AG04450 (cell line): ENCODE measurements around the gene ANKRD53. TPM values are rescaled to one million over a fixed set of nuclear protein-coding genes. Genes with fewer than 3 reads are reported as not detected.

Experiments used
- CTCF ChIA-PET: fragments of 300-600, 350-600 bp; formaldehyde crosslinking; extraction: SDS; loops from one replicate; lab custom pipeline; 2022; ENCODE audit warnings: antibody characterized with exemption, inconsistent platforms; lab: Charles Lee
- POLR2A ChIA-PET: fragments of 350-600 bp; formaldehyde crosslinking; extraction: SDS; loops from one replicate; lab custom pipeline; 2021; ENCODE audit warnings: antibody characterized with exemption, inconsistent platforms; lab: Yijun Ruan, JAX
- DNase-seq: peaks from one replicate; pipeline ENCODE4 v3.0.0-alpha.2; 2011; ENCODE audit warnings: low read depth, low spot score
- H3K27ac ChIP-seq: one replicate; pipeline ENCODE4 v1.5.1; 2012; ENCODE audit warnings: low read depth, low read length, control low read depth
- H3K27me3 ChIP-seq: one replicate; pipeline ENCODE4 v1.6.0; 2012; ENCODE audit warnings: low read length; ENCODE audit not compliant: control insufficient read depth, insufficient read depth
- H3K4me3 ChIP-seq: 2 replicates; pipeline ENCODE4 v1.5.1; 2011; ENCODE audit warnings: mild to moderate bottlenecking, low read depth, low read length, control low read depth
- H3K9me3 ChIP-seq: 2 replicates; pipeline ENCODE4 v1.5.1; 2012; ENCODE audit warnings: low read length; ENCODE audit not compliant: control insufficient read depth, insufficient read depth
- polyA plus RNA-seq: library from polyadenylated mRNA; depleted of rRNA; stranded (reverse); fragments of >200 nt; gene quantifications from 2 replicates; pipeline ENCODE4 v1.2.3, GENCODE V29; 2011
- TF ChIP-seq, protein P1 (sequence below): IDR thresholded peaks from 2 replicates; pipeline ENCODE4 v1.5.1; 2011; ENCODE audit warnings: low read depth, low read length, control low read depth, inconsistent platforms

ANKRD53 gene
- polyA plus RNA-seq, 1 experiment, result 0.72 TPM

DNA sequence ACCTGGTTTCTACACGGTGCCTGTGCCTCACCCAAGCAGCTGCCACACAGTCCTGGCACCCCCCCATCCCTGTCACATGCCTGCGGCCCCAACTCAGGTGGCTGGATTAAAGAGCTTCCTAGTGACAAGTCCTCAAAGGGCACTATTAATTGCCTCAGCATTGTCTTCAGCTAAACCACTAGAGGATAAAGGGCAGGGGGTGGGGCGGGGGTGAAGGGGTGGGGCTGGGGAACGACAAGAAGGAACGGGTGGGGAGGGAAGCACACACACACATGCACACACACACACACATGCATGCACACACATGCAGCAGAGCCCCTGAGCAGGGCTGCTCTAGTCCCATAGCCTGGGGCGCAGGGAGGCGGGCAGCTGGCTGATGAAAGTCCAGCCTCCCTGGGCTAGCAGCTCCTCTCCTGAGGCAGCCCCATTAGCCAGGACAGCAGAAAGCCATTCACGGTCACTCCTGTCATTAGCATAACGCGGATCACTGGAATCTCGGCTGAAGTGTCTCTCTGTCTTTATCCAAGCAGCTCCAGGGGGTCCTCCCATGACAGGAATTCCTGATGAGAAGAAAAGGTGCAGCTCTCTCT lies 23.6 kb downstream of the ANKRD53 start:
- ChIA-PET POLR2A (interaction anchor here (1.7 kb wide), 1 partner anchor 66 kb away, joined by 7 read pairs; the partner anchor contains the start of gene NAGK), CTCF (interaction anchor here (0.6 to 2.4 kb wide), 16 partner anchors 10 to 708 kb away, joined by 3 to 14 read pairs (median 4); partner anchors contain the start of gene NAGK)
- no peak for DNase-seq
- H3K9me3 ChIP-seq, result no peaks in the 10 kb centered on the region
- peaks cover 10% of the 10 kb centered on the region for H3K27me3 ChIP-seq
- H3K4me3 ChIP-seq, result no peak overlapping the region
- no peak overlapping the region for H3K27ac ChIP-seq
- TF ChIP-seq, protein P1, sequence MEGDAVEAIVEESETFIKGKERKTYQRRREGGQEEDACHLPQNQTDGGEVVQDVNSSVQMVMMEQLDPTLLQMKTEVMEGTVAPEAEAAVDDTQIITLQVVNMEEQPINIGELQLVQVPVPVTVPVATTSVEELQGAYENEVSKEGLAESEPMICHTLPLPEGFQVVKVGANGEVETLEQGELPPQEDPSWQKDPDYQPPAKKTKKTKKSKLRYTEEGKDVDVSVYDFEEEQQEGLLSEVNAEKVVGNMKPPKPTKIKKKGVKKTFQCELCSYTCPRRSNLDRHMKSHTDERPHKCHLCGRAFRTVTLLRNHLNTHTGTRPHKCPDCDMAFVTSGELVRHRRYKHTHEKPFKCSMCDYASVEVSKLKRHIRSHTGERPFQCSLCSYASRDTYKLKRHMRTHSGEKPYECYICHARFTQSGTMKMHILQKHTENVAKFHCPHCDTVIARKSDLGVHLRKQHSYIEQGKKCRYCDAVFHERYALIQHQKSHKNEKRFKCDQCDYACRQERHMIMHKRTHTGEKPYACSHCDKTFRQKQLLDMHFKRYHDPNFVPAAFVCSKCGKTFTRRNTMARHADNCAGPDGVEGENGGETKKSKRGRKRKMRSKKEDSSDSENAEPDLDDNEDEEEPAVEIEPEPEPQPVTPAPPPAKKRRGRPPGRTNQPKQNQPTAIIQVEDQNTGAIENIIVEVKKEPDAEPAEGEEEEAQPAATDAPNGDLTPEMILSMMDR, result no peak

- ChIA-PET CTCF (no interaction called here), POLR2A (no interaction called here)
- Histone ChIP-seq H3K4me3 (no peak overlapping the region), H3K27ac (no peak overlapping the region), H3K27me3 (peaks cover 13% of the 10 kb centered on the region), H3K9me3 (no peaks in the 10 kb centered on the region)
- DNase-seq, result no peak
- TF ChIP-seq, protein P1, result no peak
Observed at GRCh38 chr2:71003396-71003795, 25.0 kb downstream of the ANKRD53 start.

GRCh38 chr2:71003966-71004755 lies 25.7 kb downstream of the ANKRD53 start:
- no peak overlapping the region for H3K27ac ChIP-seq
- TF ChIP-seq, protein P1, result no peak
- H3K27me3 ChIP-seq, result peaks cover 13% of the 10 kb centered on the region
- CTCF ChIA-PET, result interaction anchor here (1.0 kb wide), 1 partner anchor 57 kb away, joined by 4 read pairs; no protein-coding TSS in a partner anchor
- H3K9me3 ChIP-seq, result no peaks in the 10 kb centered on the region
- H3K4me3 ChIP-seq, result no peak overlapping the region
- DNase-seq, result no peak
- POLR2A ChIA-PET, result no interaction called here

DNA sequence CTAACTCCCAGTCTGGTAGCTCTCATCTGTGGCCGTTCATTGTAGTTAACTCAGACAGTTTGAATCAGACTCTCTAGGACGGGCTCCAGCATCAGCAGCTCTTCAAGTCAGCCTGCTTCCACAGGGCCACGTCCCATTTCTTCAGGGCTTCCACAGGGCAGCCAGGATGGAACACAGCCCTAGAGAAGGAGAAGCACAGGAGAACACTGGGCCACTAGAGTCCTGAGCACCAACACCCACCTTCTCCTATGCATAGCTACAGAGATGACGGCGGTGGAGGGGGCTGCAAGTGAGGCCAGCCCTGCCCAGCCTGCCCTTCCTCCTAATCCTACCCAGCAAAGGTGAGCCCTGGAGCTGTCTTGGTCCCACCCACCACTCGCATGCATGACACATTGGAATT lies 26.4 kb downstream of the ANKRD53 start:
- TF ChIP-seq, protein P1, result no peak

More for the DNA sequence above, 26.4 kb downstream of the ANKRD53 start:
- Histone ChIP-seq H3K4me3 (no peak overlapping the region), H3K27me3 (peaks cover 13% of the 10 kb centered on the region), H3K27ac (no peak overlapping the region), H3K9me3 (no peaks in the 10 kb centered on the region)
- no peak for DNase-seq
- ChIA-PET POLR2A (no interaction called here), CTCF (interaction anchor here (1.0 kb wide), 1 partner anchor 58 kb away, joined by 4 read pairs; no protein-coding TSS in a partner anchor)
